ENCODE results near the gene HSFX3.

The HSFX3 gene

DNA sequence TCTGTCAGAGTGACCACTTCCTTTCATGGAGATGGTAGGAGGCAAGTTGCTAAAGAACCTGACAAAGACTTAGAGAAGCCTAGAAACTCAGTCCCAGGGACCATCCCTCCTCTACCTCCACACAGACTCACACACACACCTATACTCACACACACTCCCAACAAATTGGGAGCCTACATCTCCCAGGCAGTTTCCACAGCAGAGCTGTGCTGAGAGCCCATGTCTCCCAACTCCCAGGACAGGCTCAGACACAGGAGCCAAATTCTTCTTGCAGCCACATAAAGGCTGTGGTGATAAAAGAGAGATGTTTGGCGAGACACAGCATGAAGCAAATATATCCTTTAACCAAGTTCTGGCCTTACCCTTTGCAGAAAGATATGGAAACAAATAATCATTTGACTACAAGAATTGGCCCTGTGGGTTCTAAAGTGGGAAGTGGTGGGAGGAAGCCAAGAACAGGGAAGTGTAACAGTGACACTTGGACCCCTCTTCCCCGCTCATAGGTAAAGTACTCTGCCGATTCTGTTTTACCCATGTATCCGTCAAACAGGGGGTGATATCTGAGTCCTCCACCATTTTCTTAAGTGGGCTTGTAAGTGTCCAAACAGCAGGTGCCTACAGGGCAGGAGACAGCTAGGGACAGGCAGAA is 33.6 kb downstream of the HSFX3 start:
- DNase-seq, result no peak
- no peak overlapping the region for H3K4me2 ChIP-seq (ENCODE audit: low read depth, low read length)

DNA sequence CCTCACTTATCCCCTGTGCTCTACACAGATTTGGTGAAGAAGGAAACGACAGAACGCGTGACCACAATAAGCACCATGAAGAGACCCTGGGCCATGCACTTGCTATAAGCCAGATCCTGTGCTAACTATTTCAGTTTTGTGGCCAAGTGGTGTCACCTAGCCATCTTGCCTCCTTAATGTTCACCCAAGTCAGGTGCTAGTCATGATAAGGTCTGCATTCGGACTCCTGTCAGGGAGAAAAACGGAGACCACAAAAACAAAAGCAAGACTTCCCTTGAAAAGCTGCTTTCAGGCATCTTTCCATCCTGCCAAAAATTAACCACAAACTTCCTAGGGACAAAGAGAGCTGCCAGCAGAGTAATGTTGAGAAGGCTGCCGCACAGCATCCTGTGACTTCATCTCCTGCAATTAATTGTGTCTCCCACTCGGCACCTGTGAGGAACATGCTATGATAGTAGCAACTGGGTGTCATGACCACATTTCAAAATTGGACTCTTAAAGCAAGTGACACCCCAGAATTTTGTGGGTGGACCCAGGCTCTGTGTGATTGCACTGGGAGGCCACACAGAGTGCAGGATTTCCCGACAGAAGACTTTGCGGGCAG is 35.8 kb downstream of the HSFX3 start:
- Histone ChIP-seq H2AFZ (ENCODE audit: low read length) (no peak overlapping the region), H3K4me2 (ENCODE audit: low read depth, low read length) (no peak overlapping the region), H3K79me2 (ENCODE audit: low read length) (no peaks in the 10 kb centered on the region)

More for the DNA sequence above, 33.6 kb downstream of the HSFX3 start:
- TF ChIP-seq EZH2 (optimal IDR thresholded peaks at IDR 0.05; ENCODE audit: low read depth, low read length), result no peak
- TF ChIP-seq, protein P1, sequence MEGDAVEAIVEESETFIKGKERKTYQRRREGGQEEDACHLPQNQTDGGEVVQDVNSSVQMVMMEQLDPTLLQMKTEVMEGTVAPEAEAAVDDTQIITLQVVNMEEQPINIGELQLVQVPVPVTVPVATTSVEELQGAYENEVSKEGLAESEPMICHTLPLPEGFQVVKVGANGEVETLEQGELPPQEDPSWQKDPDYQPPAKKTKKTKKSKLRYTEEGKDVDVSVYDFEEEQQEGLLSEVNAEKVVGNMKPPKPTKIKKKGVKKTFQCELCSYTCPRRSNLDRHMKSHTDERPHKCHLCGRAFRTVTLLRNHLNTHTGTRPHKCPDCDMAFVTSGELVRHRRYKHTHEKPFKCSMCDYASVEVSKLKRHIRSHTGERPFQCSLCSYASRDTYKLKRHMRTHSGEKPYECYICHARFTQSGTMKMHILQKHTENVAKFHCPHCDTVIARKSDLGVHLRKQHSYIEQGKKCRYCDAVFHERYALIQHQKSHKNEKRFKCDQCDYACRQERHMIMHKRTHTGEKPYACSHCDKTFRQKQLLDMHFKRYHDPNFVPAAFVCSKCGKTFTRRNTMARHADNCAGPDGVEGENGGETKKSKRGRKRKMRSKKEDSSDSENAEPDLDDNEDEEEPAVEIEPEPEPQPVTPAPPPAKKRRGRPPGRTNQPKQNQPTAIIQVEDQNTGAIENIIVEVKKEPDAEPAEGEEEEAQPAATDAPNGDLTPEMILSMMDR (IDR thresholded peaks at IDR 0.05; ENCODE audit: low read length), result no peak
- no peak for TF ChIP-seq EZH2phosphoT487 (IDR thresholded peaks at IDR 0.05; ENCODE audit: low read length)
- no peaks in the 10 kb centered on the region for H4K20me1 ChIP-seq (ENCODE audit: insufficient read depth, low read length)
- no peaks in the 10 kb centered on the region for H3K79me2 ChIP-seq (ENCODE audit: low read length)
- H2AFZ ChIP-seq (ENCODE audit: low read length), result no peak overlapping the region
- no peak overlapping the region for H3K9ac ChIP-seq (ENCODE audit: low read length)
- H3F3A ChIP-seq (ENCODE audit: insufficient read depth, low read length), result no peaks in the 10 kb centered on the region
- no peaks in the 10 kb centered on the region for H3K36me3 ChIP-seq (replicated peaks; ENCODE audit: insufficient read depth, low read length)
- peaks cover 23% of the 10 kb centered on the region for H3K4me1 ChIP-seq (ENCODE audit: low read length)
- H3K27me3 ChIP-seq (replicated peaks; ENCODE audit: insufficient read depth, low read length), result no peaks in the 10 kb centered on the region
- no peak overlapping the region for H3K4me3 ChIP-seq (ENCODE audit: low read length)
- H3K9me2 ChIP-seq (replicated peaks; ENCODE audit: insufficient read depth, low read length), result no peaks in the 10 kb centered on the region
- H3K9me3 ChIP-seq (replicated peaks; ENCODE audit: insufficient read depth, low read length), result no peaks in the 10 kb centered on the region
- H3K27ac ChIP-seq (ENCODE audit: low read length), result no peak overlapping the region

DNA sequence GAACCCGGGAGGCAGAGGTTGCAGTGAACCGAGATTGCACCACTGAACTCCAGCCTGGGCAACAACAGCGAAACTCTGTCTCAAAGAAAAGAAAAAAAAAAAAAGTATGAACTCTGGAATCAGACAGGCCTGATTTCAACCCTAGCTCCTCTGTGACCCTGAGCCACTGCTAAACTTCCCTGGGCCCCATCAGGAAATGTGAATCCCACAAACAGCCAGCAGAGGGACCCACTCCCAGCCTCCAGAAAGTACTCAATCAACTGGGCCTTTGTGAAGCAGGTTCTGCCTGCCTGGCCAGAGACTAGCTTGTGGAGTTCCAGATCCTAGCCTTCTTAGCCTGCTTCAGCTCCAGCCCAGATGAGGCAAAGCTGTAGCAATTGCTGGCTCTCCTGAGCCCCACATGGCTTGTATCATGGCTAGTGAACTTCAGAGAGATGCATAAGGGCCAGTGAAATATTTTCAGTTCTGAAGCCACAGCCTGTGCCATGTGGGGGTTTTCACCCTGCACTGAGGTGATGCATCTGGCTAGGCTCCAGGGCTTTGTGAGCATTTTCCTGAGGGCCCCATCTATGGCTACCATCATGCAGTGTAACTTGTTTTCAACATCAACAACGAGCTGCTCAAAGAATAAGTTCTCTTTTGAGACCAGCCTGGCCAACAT is 37.4 kb downstream of the HSFX3 start:
- TF ChIP-seq EZH2phosphoT487 (IDR thresholded peaks at IDR 0.05; ENCODE audit: low read length), result no peak
- no peak for TF ChIP-seq EZH2 (optimal IDR thresholded peaks at IDR 0.05; ENCODE audit: low read depth, low read length)
- TF ChIP-seq, protein P1 (IDR thresholded peaks at IDR 0.05; ENCODE audit: low read length), result peak; percentile 61
- Histone ChIP-seq H3K9ac (ENCODE audit: low read length) (no peak overlapping the region; the same call in 1 of the 2 replicates), H3K36me3 (replicated peaks; ENCODE audit: insufficient read depth, low read length) (no peaks in the 10 kb centered on the region), H3K27ac (ENCODE audit: low read length) (peak overlapping the region; percentile 24; the same call in 1 of the 2 replicates), H3K4me1 (ENCODE audit: low read length) (peaks cover 18% of the 10 kb centered on the region), H3K9me2 (replicated peaks; ENCODE audit: insufficient read depth, low read length) (no peaks in the 10 kb centered on the region), H3K27me3 (replicated peaks; ENCODE audit: insufficient read depth, low read length) (no peaks in the 10 kb centered on the region), H2AFZ (ENCODE audit: low read length) (peak overlapping the region; percentile 7; the same call in 1 of the 2 replicates), H3K79me2 (ENCODE audit: low read length) (no peaks in the 10 kb centered on the region), H3K9me3 (replicated peaks; ENCODE audit: insufficient read depth, low read length) (no peaks in the 10 kb centered on the region), H3K4me3 (ENCODE audit: low read length) (no peak overlapping the region), H3F3A (ENCODE audit: insufficient read depth, low read length) (no peaks in the 10 kb centered on the region), H3K4me2 (ENCODE audit: low read depth, low read length) (peak overlapping the region; percentile 39; the same call in 1 of the 2 replicates), H4K20me1 (ENCODE audit: insufficient read depth, low read length) (no peaks in the 10 kb centered on the region)
- peak; percentile 50 for DNase-seq

More for the DNA sequence above, 35.8 kb downstream of the HSFX3 start:
- H3K27me3 ChIP-seq (replicated peaks; ENCODE audit: insufficient read depth, low read length), result no peaks in the 10 kb centered on the region
- H4K20me1 ChIP-seq (ENCODE audit: insufficient read depth, low read length), result no peaks in the 10 kb centered on the region
- H3K9me3 ChIP-seq (replicated peaks; ENCODE audit: insufficient read depth, low read length), result no peaks in the 10 kb centered on the region
- no peaks in the 10 kb centered on the region for H3K9me2 ChIP-seq (replicated peaks; ENCODE audit: insufficient read depth, low read length)
- DNase-seq, result no peak
- no peak for TF ChIP-seq EZH2 (optimal IDR thresholded peaks at IDR 0.05; ENCODE audit: low read depth, low read length)
- TF ChIP-seq, protein P1 (IDR thresholded peaks at IDR 0.05; ENCODE audit: low read length), result no peak
- no peak for TF ChIP-seq EZH2phosphoT487 (IDR thresholded peaks at IDR 0.05; ENCODE audit: low read length)
- no peak overlapping the region for H3K9ac ChIP-seq (ENCODE audit: low read length)
- no peak overlapping the region for H3K4me3 ChIP-seq (ENCODE audit: low read length)
- no peak overlapping the region for H3K27ac ChIP-seq (ENCODE audit: low read length)
- H3K36me3 ChIP-seq (replicated peaks; ENCODE audit: insufficient read depth, low read length), result no peaks in the 10 kb centered on the region
- peaks cover 23% of the 10 kb centered on the region for H3K4me1 ChIP-seq (ENCODE audit: low read length)
- no peaks in the 10 kb centered on the region for H3F3A ChIP-seq (ENCODE audit: insufficient read depth, low read length)

All from MM.1S (cell line).